Caco-2 (cell line): Measurements from ENCODE around the gene NOS3. TPM values are rescaled to one million over a fixed set of nuclear protein-coding genes. Genes with fewer than 3 reads are reported as not detected.

Experiments used
- total RNA-seq: library from RNA; stranded (reverse); gene quantifications from 2 replicates; pipeline ENCODE4 v1.2.3, GENCODE V29; 2022

The NOS3 gene
- total RNA-seq, 1 experiment from 2014 or later = 1.1 TPM

Other genes with a start within 250 kb of the NOS3 start
- gene TMEM176B, start 190.7 kb upstream of the NOS3 start, total RNA-seq = 31.4 and 35.8 TPM in 2 replicates
- gene TMEM176A, start 190.2 kb upstream of the NOS3 start, total RNA-seq = 38.7 and 49.6 TPM in 2 replicates
- 3.5 and 4.5 TPM in 2 replicates for gene AOC1, start 138.5 kb upstream of the NOS3 start, total RNA-seq
- 0.60 and 0.66 TPM in 2 replicates for gene KCNH2, start 12.7 kb upstream of the NOS3 start, total RNA-seq
- gene ATG9B, start 33.5 kb downstream of the NOS3 start, total RNA-seq = 4.3 and 4.8 TPM in 2 replicates
- gene ABCB8, start 37.4 kb downstream of the NOS3 start, total RNA-seq = 30.1 and 30.8 TPM in 2 replicates
- gene ASIC3, start 57.5 kb downstream of the NOS3 start, total RNA-seq = 0.70 and 1.1 TPM in 2 replicates
- gene CDK5, start 66.9 kb downstream of the NOS3 start, total RNA-seq = 23.8 and 25.2 TPM in 2 replicates
- gene SLC4A2, start 68.6 kb downstream of the NOS3 start, total RNA-seq = 249 and 255 TPM in 2 replicates
- gene FASTK, start 89.8 kb downstream of the NOS3 start, total RNA-seq = 114 and 119 TPM in 2 replicates
- gene TMUB1, start 92.5 kb downstream of the NOS3 start, total RNA-seq = 68.1 and 75.0 TPM in 2 replicates
- 70.2 and 76.6 TPM in 2 replicates for gene AGAP3, start 95.5 kb downstream of the NOS3 start, total RNA-seq
- not detected in 2 replicates for gene GBX1, start 176.7 kb downstream of the NOS3 start, total RNA-seq
- not detected in 2 replicates for gene ASB10, start 196.2 kb downstream of the NOS3 start, total RNA-seq
- not detected in 2 replicates for gene H2BK1, start 219.5 kb downstream of the NOS3 start, total RNA-seq
- 50.8 and 57.8 TPM in 2 replicates for gene ABCF2, start 236.2 kb downstream of the NOS3 start, total RNA-seq
- 30.9 and 34.0 TPM in 2 replicates for gene CHPF2, start 241.5 kb downstream of the NOS3 start, total RNA-seq